Measurements from ENCODE around the gene CPPED1.

The CPPED1 gene

GRCh38 chr16:12735805-12736204 is 67.9 kb downstream of the CPPED1 start:
- no peak for DNase-seq (ENCODE audit: low read depth)

- no peak for DNase-seq (ENCODE audit: low read depth)
Measured at GRCh38 chr16:12732600-12732999, 71.1 kb downstream of the CPPED1 start.

GRCh38 chr16:12729448-12729847 is 74.2 kb downstream of the CPPED1 start:
- DNase-seq (ENCODE audit: low read depth): no peak

- DNase-seq (ENCODE audit: low read depth): no peak
Measured at GRCh38 chr16:12728469-12728868, 75.2 kb downstream of the CPPED1 start.

- DNase-seq (ENCODE audit: low read depth): no peak
Measured at GRCh38 chr16:12724226-12724625, 79.5 kb downstream of the CPPED1 start.

GRCh38 chr16:12723681-12724080 is 80.0 kb downstream of the CPPED1 start:
- no peak for DNase-seq (ENCODE audit: low read depth)

- no peak for DNase-seq (ENCODE audit: low read depth)
Measured at GRCh38 chr16:12721841-12722421, 81.8 kb downstream of the CPPED1 start.

GRCh38 chr16:12719972-12720371 is 83.7 kb downstream of the CPPED1 start:
- no peak for DNase-seq (ENCODE audit: low read depth)

- DNase-seq (ENCODE audit: low read depth): no peak
Measured at GRCh38 chr16:12716658-12717057, 87.0 kb downstream of the CPPED1 start.

GRCh38 chr16:12709807-12710206 is 93.9 kb downstream of the CPPED1 start:
- no peak for DNase-seq (ENCODE audit: low read depth)

- no peak for DNase-seq (ENCODE audit: low read depth)
Measured at GRCh38 chr16:12708266-12708665, 95.4 kb downstream of the CPPED1 start.

GRCh38 chr16:12706628-12707027 is 97.1 kb downstream of the CPPED1 start:
- no peak for DNase-seq (ENCODE audit: low read depth)

- no peak for DNase-seq (ENCODE audit: low read depth)
Measured at GRCh38 chr16:12704492-12705111, 99.1 kb downstream of the CPPED1 start.

GRCh38 chr16:12703935-12704334 is 99.8 kb downstream of the CPPED1 start:
- no peak for DNase-seq (ENCODE audit: low read depth)

- DNase-seq (ENCODE audit: low read depth): no peak
Measured at GRCh38 chr16:12700161-12700560, 103.5 kb downstream of the CPPED1 start.

GRCh38 chr16:12699161-12699560 is 104.5 kb downstream of the CPPED1 start:
- no peak for DNase-seq (ENCODE audit: low read depth)

GRCh38 chr16:12697437-12697836 is 106.2 kb downstream of the CPPED1 start:
- no peak for DNase-seq (ENCODE audit: low read depth)

- DNase-seq (ENCODE audit: low read depth): no peak
Measured at GRCh38 chr16:12695454-12695853, 108.2 kb downstream of the CPPED1 start.

- DNase-seq (ENCODE audit: low read depth): no peak
Measured at GRCh38 chr16:12690024-12690423, 113.7 kb downstream of the CPPED1 start.

GRCh38 chr16:12688951-12689850 is 114.5 kb downstream of the CPPED1 start:
- DNase-seq (ENCODE audit: low read depth): peak; percentile 4

GRCh38 chr16:12685806-12686205 is 117.9 kb downstream of the CPPED1 start:
- no peak for DNase-seq (ENCODE audit: low read depth)

- DNase-seq (ENCODE audit: low read depth): no peak
Measured at GRCh38 chr16:12682432-12683165, 121.1 kb downstream of the CPPED1 start.
